Panc1 (cell line): ENCODE measurements around the gene DHRS12.

ENCODE experiments used
- SIN3A ChIP-seq: IDR thresholded peaks from 2 replicates; pipeline ENCODE4 v1.6.1; 2012; ENCODE audit warnings: low read depth, mild to moderate bottlenecking, low read length, moderate library complexity, borderline replicate concordance; ENCODE audit not compliant: insufficient read depth
- TF ChIP-seq, protein P1 (sequence below): fragments of 450-650 bp; IDR thresholded peaks from 2 replicates; pipeline ENCODE4 v1.5.1; 2017; ENCODE audit warnings: mild to moderate bottlenecking

DNA sequence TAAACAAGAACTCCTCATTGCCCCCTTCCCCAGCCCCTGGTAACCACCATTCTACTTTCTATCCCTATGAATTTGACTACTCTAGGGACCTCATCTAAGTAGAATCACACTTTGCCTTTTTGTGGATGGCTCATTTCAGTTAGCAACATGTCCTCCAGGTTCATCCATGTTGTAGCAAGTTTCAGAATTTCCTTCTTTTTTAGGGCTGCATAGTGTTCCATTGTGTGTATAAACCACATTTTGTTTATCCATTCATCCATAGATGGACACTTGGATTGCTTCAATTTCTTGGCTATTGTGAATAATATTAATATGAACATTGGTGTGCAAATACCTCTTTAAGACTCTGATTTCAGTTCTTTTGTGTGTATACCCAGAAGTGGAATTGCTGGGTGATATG lies 4.8 kb upstream of the DHRS12 start:
- TF ChIP-seq, protein P1, sequence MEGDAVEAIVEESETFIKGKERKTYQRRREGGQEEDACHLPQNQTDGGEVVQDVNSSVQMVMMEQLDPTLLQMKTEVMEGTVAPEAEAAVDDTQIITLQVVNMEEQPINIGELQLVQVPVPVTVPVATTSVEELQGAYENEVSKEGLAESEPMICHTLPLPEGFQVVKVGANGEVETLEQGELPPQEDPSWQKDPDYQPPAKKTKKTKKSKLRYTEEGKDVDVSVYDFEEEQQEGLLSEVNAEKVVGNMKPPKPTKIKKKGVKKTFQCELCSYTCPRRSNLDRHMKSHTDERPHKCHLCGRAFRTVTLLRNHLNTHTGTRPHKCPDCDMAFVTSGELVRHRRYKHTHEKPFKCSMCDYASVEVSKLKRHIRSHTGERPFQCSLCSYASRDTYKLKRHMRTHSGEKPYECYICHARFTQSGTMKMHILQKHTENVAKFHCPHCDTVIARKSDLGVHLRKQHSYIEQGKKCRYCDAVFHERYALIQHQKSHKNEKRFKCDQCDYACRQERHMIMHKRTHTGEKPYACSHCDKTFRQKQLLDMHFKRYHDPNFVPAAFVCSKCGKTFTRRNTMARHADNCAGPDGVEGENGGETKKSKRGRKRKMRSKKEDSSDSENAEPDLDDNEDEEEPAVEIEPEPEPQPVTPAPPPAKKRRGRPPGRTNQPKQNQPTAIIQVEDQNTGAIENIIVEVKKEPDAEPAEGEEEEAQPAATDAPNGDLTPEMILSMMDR = no peak
- no peak for TF ChIP-seq SIN3A
